HG02840 (cell line): ENCODE data around the gene CLCN3.
"Not testable (repeated sequence)": the region's sequence is repeated elsewhere in the genome, so short reads cannot be mapped to it uniquely, and the experiment has no call there.

Experiments used
- ATAC-seq: cut with Tn5 transposase; IDR thresholded peaks from one replicate; pipeline ENCODE4 v1.9.1; 2021; ENCODE audit warnings: mild to moderate bottlenecking, moderate library complexity, moderate number of reproducible peaks; ENCODE audit not compliant: unreplicated experiment, low FRiP score

The CLCN3 gene

GRCh38 chr4:169682372-169683047, 62.1 kb downstream of the CLCN3 start:
- no peak for ATAC-seq

DNA sequence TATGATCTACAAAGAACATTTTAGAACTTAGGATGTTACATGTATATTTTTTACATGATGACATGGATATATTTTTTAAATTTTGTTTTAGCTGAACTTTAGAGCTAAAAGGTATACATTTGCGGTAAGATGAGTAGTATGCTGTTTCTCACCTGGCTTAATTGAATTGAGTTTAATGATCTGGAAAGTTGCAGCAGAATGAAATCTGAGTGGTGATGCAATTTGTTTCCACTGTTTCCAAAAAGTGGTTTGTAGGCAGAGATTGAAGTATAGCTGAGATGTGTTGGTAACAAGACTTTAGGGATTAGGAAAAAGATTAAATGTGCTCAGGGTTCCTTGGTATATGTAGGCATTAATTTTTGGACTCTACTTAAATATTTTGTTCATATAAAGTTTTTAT, 69.3 kb downstream of the CLCN3 start:
- no peak for ATAC-seq

- no peak for ATAC-seq
These were observed 70.4 kb downstream of the CLCN3 start for GRCh38 chr4:169690787-169691186.

GRCh38 chr4:169698331-169698730, 78.0 kb downstream of the CLCN3 start:
- ATAC-seq: no peak

GRCh38 chr4:169707958-169708643, 87.7 kb downstream of the CLCN3 start:
- ATAC-seq: no peak

DNA sequence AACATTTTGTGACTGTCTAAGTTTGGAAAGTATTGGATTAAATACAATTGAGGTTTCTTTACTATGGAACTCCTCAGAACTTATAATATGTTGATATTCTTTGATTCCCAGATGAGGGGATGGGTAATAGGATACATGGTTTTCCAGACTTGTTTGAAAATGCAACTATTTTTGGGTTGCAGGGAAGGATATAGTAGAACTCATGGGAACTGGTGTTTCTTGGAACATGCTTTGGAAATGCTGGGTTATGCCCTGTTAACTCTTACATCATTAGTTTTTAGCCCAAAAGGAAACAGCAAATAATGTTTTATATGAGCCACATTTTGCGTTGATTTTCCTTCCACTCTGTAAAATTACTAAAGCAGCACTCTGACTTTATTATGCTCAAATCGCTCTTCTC, 95.4 kb downstream of the CLCN3 start:
- ATAC-seq: no peak

- no peak for ATAC-seq
These were observed 96.3 kb downstream of the CLCN3 start for GRCh38 chr4:169716677-169717076.

DNA sequence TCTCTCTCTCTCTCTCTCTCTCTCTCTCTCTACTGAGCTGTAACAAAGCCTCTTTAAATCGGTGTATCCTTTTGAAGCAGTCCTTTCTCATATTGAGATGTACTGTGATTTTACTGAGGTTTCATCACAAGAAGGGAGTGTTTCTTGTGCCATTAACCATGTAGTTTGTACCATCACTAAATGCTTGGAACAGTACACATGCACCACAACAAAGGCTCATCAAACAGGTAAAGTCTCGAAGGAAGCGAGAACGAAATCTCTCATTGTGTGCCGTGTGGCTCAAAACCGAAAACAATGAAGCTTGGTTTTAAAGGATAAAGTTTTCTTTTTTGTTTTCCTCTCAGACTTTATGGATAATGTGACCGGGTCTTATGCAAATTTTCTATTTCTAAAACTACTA, 100.2 kb downstream of the CLCN3 start:
- ATAC-seq: no peak

- ATAC-seq: no peak
These were observed 103.0 kb downstream of the CLCN3 start for GRCh38 chr4:169723207-169723965.

DNA sequence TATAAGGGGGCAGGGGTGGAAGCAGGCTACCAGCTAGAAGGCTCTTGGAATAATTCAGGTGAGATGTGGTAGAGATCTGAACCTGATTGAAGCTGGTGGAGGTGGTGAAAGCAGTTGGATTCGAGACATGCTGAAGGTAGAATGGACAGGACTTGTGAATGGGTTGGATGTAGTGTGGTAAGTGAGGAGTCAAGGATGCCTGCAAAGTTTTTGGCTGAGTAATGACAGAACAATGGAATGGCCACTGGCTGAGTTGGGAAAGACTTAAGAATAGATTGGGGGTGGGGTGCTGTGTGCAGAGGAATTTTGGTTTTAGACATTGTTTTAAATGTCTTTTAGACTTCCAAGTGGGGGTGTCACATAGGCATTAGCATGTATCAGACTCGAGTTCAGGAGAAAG, 103.9 kb downstream of the CLCN3 start:
- ATAC-seq: no peak

GRCh38 chr4:169727616-169728015, 107.2 kb downstream of the CLCN3 start:
- ATAC-seq: no peak

GRCh38 chr4:169730564-169730963, 110.2 kb downstream of the CLCN3 start:
- ATAC-seq: no peak

- ATAC-seq: not testable (repeated sequence)
These were observed 118.2 kb downstream of the CLCN3 start for GRCh38 chr4:169738604-169739003.

GRCh38 chr4:169741569-169741968, 121.2 kb downstream of the CLCN3 start:
- no peak for ATAC-seq

DNA sequence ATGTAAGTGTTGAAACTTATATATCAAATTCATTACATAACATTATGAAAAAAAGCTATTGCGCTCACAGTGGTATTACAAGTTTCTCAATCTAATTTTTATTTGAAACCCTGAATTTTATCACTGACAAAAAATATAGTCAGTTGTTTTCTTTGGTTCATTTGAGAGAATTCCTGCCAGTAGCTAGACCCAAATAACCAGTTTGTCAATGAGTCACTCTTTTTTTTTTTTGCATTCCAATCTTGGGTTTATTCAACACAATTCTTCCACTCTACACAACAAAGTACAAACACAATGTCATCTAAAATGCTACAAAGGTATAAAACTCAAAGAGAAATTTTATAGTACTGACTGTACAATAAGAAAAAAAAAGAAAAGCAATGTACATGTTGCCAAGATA, 124.2 kb downstream of the CLCN3 start:
- ATAC-seq: no peak

DNA sequence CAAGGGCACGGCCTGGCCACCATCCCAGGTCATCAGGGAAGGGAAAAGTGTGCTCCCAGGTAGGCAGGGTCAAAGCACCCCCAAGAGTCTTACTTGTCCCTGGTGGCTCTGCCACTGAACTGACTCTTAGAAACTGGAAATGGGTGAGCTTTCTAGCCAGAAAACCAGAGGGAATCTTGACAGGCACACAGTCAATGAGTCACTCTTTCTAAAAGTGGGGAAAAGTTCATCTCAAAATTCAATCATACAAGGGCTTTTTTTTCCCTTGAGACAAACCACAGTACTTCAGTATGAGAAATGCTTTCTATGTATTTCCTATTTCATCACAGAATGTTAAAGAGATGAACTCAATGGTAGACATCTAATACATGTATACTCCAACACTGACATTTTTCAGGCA, 124.9 kb downstream of the CLCN3 start:
- ATAC-seq: no peak

DNA sequence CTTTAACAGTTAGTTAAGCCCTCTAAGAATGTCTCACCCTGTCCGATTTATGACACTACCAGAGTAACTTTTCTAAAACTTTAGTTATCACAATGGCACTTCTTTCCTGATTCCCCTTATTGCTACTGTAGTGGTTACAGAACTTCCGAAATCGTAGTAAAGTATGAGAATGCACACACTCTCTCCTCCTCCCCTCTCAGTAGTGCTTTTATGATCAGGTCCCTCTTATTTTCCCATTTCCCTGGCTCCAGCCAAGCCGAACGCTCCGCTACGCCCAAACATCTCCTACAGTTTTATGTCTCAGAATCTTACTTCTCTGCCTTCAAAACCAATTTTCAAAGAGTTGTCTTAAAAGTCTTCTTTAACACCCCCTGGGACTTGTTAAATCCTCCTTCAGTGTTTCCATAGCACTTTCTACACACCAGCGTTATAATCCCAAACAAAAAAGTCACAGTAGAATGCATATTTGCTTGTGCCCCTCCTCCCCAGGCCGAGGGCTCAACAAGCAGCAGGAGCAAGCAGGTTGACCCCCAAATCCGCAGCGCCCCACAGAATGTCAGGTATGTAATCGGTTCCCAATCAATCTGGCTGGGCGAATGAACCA, 136.7 kb downstream of the CLCN3 start:
- peak; percentile 19 for ATAC-seq

DNA sequence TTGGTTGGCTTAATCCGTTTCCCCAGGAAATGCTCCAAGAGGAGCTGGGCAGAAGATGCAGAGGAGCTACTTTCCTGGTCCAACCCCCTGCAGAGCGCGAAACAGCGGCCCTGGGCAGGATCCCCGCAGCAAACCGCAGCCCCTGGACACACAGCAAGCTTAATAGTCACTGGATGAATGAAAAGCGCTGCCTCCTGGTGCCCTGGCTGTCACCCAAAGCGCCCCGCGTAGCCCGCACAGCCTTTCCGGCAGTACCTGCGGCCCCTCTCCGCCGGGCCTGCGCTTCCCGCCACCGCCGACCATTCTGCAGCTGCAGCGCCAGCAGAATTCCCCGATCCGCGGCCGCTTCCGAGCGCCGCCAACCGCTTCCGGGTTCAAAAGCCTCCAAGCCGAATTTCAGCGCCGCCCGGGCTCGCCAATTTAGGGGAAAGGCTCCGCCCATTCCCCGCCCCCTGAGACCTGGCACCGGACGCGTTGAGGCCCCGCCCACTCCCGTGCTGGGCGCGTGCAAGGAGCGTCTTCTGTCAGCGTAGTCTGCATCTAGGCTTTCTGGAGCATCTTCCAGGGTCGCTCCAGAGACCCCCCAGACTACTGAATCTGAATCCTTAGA, 137.3 kb downstream of the CLCN3 start, which contains the start of gene HPF1:
TSS of gene HPF1 (minus strand) at position 370 of the 610 bp plus-strand sequence. CDS start at position 303, 67 bp downstream.
- ATAC-seq: peak; percentile 93

- no peak for ATAC-seq
These were observed 138.1 kb downstream of the CLCN3 start for GRCh38 chr4:169758401-169758962.

- ATAC-seq: no peak
These were observed 141.5 kb downstream of the CLCN3 start for GRCh38 chr4:169761846-169762245.
